ENCODE results near the gene INO80C. TPM values are rescaled to one million over a fixed set of nuclear protein-coding genes. Genes with fewer than 3 reads are reported as not detected.

Gene INO80C
- total RNA-seq, 1 experiment from 2014 or later, result 51.1 TPM

DNA sequence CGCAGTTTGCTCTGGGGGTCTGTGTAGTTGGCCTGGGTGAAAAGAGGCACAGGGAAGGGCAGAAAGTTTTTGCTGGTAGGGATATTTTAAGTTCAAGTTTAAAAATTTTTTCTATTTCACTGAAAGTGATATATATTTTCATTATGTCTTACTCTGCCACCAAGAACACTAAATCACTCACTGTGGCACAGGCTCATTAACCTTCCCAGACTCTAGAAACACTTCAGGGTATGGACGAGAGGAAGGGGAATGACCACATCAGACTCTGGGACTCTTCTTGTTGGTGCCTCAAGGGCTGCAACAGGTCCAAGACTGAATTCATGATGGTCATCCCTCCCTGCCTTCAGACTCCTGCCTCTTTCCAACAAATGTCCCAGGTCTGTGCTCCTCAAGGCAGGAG lies 29.0 kb downstream of the INO80C start:
- H3K56ac ChIP-seq (ENCODE audit: insufficient read length, low read depth, low read length), result no peak overlapping the region
- Mint-ChIP-seq H3K36me3 (ENCODE audit: insufficient read depth in 1 of 3, low read depth in 3 of 3) (peaks cover 11 to 35% (median 30%) of the 10 kb centered on the region in 3 experiments; a peak in 6 of 7 replicates), H3K4me1 (peaks cover 0 to 2% of the 10 kb centered on the region in 2 experiments; a peak in 1 of 4 replicates), H3K9me3 (no peaks in the 10 kb centered on the region), H3K4me3 (no peak overlapping the region), H3K27ac (0 out of 7 replicates have a peak overlapping the region, but pooled peaks of 1 of the 3 experiments have one; percentile 31), H3K27me3 (ENCODE audit: low read depth) (no peaks in the 10 kb centered on the region; the same call in 1 of the 2 replicates)
- no peak overlapping the region for H4K91ac ChIP-seq (ENCODE audit: insufficient read length, low read depth, low read length)
- H2BK20ac ChIP-seq (ENCODE audit: low read depth, low read length, poor library complexity, severe bottlenecking), result no peak overlapping the region
- H2BK5ac ChIP-seq (ENCODE audit: insufficient read length, low read length), result no peak overlapping the region
- DNase-seq, result no peak
- H4K8ac ChIP-seq (replicated peaks; ENCODE audit: insufficient read length, low read depth, low read length), result no peak overlapping the region
- H4K20me1 ChIP-seq (ENCODE audit: control insufficient read depth, insufficient read depth, insufficient read length), result no peaks in the 10 kb centered on the region
- no peak overlapping the region for H3K23ac ChIP-seq (ENCODE audit: insufficient read length, low read depth, low read length)
- no peaks in the 10 kb centered on the region for H3K23me2 ChIP-seq (ENCODE audit: insufficient read length, low read depth, low read length, poor library complexity, severe bottlenecking)
- H3K27ac ChIP-seq (ENCODE audit: insufficient read length, low read depth, low read length), result no peak overlapping the region
- H3K18ac ChIP-seq (ENCODE audit: insufficient read length, low read depth, low read length), result no peak overlapping the region
- H2AK5ac ChIP-seq (ENCODE audit: insufficient read length, low read length), result no peak overlapping the region
- no peaks in the 10 kb centered on the region for H3K4me1 ChIP-seq (ENCODE audit: insufficient read depth, low read length)
- no peak overlapping the region for H4K5ac ChIP-seq (ENCODE audit: insufficient read length, low read depth, low read length)
- no peaks in the 10 kb centered on the region for H3K9me3 ChIP-seq (ENCODE audit: control insufficient read depth, low read depth, low read length)
- no peak overlapping the region for H3K4ac ChIP-seq (ENCODE audit: low read depth, low read length)
- H2BK120ac ChIP-seq (ENCODE audit: low read depth, low read length, poor library complexity, severe bottlenecking), result no peak overlapping the region
- H2AFZ ChIP-seq (ENCODE audit: low read length), result no peak overlapping the region
- TF ChIP-seq, protein P1, sequence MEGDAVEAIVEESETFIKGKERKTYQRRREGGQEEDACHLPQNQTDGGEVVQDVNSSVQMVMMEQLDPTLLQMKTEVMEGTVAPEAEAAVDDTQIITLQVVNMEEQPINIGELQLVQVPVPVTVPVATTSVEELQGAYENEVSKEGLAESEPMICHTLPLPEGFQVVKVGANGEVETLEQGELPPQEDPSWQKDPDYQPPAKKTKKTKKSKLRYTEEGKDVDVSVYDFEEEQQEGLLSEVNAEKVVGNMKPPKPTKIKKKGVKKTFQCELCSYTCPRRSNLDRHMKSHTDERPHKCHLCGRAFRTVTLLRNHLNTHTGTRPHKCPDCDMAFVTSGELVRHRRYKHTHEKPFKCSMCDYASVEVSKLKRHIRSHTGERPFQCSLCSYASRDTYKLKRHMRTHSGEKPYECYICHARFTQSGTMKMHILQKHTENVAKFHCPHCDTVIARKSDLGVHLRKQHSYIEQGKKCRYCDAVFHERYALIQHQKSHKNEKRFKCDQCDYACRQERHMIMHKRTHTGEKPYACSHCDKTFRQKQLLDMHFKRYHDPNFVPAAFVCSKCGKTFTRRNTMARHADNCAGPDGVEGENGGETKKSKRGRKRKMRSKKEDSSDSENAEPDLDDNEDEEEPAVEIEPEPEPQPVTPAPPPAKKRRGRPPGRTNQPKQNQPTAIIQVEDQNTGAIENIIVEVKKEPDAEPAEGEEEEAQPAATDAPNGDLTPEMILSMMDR (conservative IDR thresholded peaks at IDR 0.05), result no peak
- H3K9ac ChIP-seq (ENCODE audit: extremely low read depth, insufficient read length, low read length), result no peak overlapping the region
- WGBS (ENCODE audit: extremely low coverage, insufficient read length, low lambda C conversion rate), result no CpG with 5 or more reads among the region's 2 CpGs
- H2BK12ac ChIP-seq (ENCODE audit: insufficient read length, low read depth, low read length), result no peak overlapping the region
- no peak overlapping the region for H2BK15ac ChIP-seq (ENCODE audit: low read depth, low read length)
- H3K14ac ChIP-seq (ENCODE audit: insufficient read depth, low read length), result no peak overlapping the region
- H3K79me1 ChIP-seq (ENCODE audit: insufficient read depth, low read depth, low read length, poor library complexity, severe bottlenecking), result peaks cover 2% of the 10 kb centered on the region
- no peak overlapping the region for H3T11ph ChIP-seq (ENCODE audit: low read length)
- no peaks in the 10 kb centered on the region for H3K27me3 ChIP-seq (ENCODE audit: insufficient read depth, low read length)
- no peak overlapping the region for H3K4me2 ChIP-seq (ENCODE audit: insufficient read depth, insufficient read length, low read length)
- no peaks in the 10 kb centered on the region for H3K79me2 ChIP-seq (ENCODE audit: insufficient read depth, low read length)
